H4 (cell line): ENCODE measurements around the gene OSBPL6. TPM values are rescaled to one million over a fixed set of nuclear protein-coding genes. Genes with fewer than 3 reads are reported as not detected.
A peak's percentile ranks its signal among the peaks of the same experiment; 100 is the strongest.
"Not testable (repeated sequence)": the region's sequence is repeated elsewhere in the genome, so short reads cannot be mapped to it uniquely, and the experiment has no call there.

Source experiments
- DNase-seq: peaks from one replicate; pipeline ENCODE4 v3.0.0-alpha.2; 2015; ENCODE audit warnings: low spot score
- total RNA-seq: library from RNA; depleted of rRNA; stranded (reverse); fragments of >200 nt; shearing (Covaris generic); gene quantifications from 2 replicates; pipeline ENCODE4 v1.2.3, GENCODE V29; 2014; rRNA removed

Gene OSBPL6
- 3.9 and 10.1 TPM in 2 replicates for total RNA-seq

DNA sequence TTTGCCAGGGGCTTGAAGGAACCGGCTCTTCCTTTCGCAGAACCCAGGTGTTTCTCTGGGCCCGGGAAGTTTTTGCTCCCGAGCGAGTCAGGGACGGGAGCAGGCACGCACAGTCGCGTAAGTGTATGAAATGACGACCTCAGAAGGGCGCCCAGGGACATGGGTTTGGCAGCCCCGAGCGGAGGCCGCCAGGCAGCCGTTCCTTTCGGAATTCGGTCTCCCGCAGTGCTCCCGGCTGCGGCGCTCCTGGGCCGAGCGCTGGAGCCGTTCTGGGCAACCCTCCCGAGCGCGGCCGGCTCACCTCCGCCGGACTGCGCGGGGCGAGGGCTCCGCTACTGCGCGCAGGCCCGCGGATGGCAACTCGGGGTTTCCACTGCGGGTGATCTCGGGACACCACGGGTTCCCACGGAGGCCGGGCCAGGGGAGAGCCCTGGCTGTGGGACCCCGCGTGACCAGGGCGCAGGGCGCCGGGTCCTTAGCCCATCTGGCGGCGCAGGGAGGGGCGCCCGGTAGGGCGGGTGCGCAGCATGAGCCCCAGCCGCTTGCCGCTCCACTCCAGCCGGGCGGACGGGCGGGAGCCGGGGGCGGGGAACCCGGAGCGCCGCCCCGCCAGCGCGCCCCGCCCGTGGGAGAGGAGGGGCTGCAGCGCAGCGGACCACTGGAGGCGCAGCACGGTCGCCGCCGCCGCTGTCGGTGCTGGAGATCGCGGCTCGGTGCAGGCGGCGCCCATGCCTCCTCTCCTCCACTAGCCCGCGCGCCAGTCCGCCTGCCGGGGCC is at the start of gene OSBPL6:
Gene OSBPL6, plus strand, starts transcription at position 690 of the 777 bp plus-strand sequence. CDS start 111,673 bp downstream, outside the sequence.
- peak; percentile 67 for DNase-seq

DNA sequence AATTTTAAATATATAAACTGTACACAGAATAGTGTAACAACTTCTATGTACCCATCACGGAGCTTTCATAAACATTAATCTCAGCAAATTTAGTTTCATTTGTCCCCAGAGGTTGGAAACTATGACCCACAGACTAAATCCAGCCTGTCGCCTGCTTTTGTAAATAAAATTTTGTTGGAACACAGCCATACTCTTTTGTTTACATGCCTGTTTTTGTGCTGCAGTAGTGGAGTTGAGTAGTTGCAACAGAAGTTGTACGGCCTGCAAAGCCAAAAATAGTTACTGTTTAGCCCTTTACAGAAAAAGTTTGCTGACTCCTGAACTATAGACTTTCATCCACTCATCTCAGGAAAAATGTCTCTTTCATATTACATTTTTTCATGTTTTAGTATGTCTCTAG is 42.3 kb upstream of the OSBPL6 start:
- DNase-seq, result peak; percentile 69

DNA sequence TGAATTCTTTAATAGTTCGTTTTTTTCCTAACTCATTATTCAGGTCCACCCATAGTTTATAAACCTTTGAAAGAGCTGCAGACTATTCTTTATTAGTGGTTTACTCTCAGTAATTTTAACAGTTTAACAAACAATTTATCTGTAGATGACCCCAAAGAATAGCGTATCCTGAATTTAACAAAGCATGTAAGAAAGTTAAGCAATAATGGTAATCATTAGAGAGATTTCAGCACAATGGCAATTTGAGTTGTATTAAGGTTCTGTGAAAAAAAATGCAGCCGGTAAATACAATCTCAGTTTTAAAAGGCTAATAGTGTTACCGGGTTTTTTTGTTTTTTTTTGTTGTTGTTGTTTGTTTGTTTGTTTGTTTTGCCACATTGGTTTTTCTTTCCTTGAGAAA is 41.8 kb upstream of the OSBPL6 start:
- no peak for DNase-seq

- DNase-seq, result no peak
Observed at GRCh38 chr2:178152977-178153376, 41.3 kb upstream of the OSBPL6 start.

GRCh38 chr2:178153878-178154277 is 40.4 kb upstream of the OSBPL6 start:
- not testable (repeated sequence) for DNase-seq

DNA sequence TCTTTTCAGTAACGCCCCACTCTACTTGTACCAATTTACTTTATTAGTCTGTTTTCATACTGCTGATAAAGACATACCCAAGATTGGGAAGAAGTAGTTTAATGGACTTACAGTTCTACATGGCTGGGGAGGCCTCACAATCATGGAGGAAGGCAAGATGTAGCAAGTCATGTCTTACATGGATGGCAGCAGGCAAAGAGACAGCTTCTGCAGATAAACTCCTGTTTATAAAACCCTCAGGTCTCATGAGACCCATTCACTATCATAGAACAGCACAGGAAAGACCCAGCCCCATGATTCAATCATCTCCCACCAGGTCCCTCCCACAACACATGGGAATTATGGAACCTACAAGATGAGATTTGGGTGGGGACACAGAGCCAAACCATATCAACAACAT is 38.8 kb upstream of the OSBPL6 start:
- DNase-seq, result no peak

DNA sequence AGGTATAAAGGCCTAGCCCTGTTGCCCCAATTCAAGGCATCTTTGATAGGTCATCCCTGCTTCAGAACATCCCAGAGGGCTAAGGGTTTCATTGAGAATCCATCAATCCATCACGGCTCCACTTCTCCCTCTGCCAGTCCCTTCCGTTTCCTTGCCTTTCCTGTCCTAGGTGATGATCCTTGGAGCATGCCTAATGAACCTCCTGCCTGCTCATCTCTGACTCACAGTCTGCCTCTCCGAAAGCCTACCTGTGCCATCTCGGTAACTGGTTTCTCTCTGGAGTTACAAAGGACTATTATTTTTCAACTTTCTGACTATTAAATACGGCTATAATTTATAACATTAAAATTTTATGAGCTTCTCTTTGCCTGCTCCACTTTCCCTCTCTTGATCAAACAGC is 36.7 kb upstream of the OSBPL6 start:
- DNase-seq, result no peak

DNA sequence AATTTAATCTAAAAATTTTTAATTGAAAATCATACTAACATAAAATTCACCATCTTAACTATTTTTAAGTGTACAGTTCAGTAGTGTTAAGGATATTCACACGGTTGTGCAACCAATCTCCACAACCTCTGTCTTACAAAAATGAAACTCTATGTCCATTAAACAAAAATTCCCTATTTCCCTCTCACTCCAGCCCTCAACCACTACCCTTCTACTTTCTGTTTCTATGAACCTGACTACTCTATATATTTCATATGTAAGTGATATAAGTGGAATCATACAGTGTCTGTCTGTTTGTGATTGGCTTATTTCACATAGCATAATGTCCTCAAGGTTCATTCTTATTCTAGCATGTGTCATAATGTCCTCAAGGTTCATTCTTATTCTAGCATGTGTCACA is 34.3 kb upstream of the OSBPL6 start:
- DNase-seq, result no peak

GRCh38 chr2:178160601-178161000 is 33.7 kb upstream of the OSBPL6 start:
- no peak for DNase-seq

DNA sequence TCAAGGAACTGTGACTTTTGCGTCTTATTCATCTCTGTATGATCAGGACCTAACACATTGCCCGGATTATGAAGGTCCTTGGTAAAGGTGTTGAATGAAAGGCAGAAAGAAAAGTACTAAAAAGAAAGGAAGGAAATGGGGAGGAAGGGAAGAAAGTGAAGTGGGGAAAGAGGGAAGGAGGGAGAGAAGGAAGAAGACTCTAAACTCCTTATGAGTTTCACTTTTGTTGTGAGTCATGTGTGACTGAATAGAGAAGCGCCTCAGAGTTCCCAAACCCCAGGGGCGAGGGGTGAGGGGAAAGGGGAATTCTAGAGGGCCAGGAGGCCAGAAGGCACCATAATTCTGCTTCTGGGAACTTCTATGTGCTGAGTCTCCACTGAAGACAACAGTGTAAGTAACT is 30.9 kb upstream of the OSBPL6 start:
- no peak for DNase-seq

GRCh38 chr2:178163911-178164310 is 30.4 kb upstream of the OSBPL6 start:
- DNase-seq, result no peak

DNA sequence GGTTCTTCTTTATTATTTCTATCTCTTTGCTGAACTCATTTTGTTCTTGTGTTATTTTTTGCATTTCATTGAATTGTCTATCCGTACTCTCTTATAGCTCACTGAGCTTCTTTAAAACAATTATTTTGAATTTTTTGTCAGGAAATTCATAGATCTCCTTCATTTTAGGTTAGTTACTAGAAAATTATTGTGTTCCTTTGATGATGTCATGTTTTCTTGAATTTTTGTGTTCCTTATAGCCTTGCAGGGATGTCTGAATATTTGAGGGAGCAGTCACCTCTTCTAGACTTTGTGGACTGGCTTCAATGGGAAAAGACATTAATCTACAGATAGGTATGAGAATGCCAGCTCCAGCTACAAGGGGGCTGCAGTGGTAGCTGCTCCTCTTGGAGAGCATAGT is 20.7 kb upstream of the OSBPL6 start:
- DNase-seq, result no peak

GRCh38 chr2:178177066-178177679 is 17.1 kb upstream of the OSBPL6 start:
- DNase-seq, result peak; percentile 17

- DNase-seq, result not testable (repeated sequence)
Observed at GRCh38 chr2:178180648-178181047, 13.7 kb upstream of the OSBPL6 start.

- DNase-seq, result no peak
Observed at GRCh38 chr2:178187861-178188260, 6.5 kb upstream of the OSBPL6 start.

GRCh38 chr2:178188466-178188865 is 5.8 kb upstream of the OSBPL6 start:
- no peak for DNase-seq

DNA sequence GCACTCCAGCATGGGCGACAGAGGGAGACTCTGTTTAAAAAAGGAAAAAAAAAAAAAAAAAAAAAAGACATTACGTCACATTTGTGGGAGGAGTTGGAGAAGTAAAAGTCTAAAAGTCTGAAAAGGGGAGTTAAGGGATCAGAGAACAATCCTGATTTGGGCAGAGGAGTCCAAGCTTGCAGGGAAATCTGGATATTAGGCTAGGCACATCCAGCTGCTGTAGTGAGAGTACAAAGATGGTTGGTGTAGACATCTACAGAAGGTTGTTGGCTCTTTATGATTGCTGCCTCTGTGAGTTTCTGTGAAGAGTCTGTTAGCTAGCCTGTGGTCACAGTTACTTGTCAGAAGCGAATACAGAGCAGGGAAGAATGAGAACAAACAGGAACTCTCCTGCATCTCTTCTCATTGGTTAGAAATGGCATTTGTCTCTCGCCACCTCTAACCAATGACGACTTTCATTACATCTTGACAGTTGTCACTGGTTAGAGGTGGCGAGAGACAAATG is 3.3 kb upstream of the OSBPL6 start:
- no peak for DNase-seq

GRCh38 chr2:178191511-178191910 is 2.8 kb upstream of the OSBPL6 start:
- DNase-seq, result no peak

- no peak for DNase-seq
Observed at GRCh38 chr2:178193496-178193822, 853 bp upstream of the OSBPL6 start.

DNA sequence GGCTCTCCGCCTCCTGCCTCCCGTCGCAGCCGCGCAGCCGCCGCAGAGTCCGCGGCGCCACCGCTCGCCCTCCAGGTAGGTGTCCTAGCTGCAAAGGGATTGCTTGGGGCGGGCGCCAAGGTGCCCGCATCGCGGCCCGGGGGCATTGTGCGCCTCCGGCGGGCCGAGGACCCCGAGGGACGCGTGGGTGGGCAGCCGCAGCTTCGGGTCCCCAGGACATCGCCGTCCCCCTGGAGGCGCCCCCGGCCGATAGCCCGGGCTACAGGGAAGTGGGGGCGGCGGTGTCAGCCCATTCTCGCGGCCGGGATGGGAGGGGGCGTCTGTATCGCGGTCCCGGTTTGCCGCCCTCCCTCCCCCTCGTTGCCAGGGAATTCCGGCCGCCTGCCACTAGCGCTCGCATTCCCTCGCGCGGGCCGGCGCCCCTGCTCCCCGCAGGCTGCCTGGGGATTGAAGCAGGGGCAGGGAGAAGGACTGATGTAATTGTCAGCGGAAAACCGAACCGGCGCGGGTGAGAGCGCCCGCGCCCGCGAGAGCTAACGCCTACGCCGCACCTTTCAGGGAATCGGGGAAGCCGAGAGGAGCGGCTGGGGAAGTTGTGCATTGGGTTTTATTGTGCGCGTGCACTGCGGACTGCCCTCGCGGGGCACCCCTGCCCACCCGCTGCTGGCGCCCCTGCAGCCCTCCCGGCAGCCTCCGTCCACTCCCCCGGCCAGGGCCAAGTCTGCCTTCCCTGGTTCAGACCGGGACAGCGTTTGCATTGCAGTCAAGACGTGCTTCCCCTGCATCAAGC is 483 bp downstream of the OSBPL6 start:
- DNase-seq, result no peak

GRCh38 chr2:178195390-178196166 is 1.3 kb downstream of the OSBPL6 start:
- DNase-seq, result peak; percentile 41

DNA sequence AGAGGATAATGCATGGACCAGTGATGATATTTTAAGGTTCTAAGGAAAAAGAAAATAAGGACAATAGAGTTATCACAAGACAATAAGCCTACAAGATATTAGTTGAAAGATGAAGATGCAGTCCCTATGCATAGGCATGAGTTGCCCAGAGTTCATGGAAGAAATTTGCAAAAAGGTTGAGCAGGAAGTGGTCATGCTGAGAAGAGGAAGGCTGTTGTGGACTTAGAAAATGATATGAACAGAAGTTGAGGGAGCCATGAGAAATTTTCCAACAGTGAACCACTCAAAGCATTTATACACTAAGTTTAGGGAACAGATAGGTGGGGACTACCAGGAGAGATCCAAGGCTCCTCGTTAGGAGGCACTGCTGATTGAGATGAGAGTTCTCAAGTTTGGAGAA is 3.5 kb downstream of the OSBPL6 start:
- no peak for DNase-seq
